Upper lobe of left lung (tissue), 6 donors: ENCODE data around the gene AKAP12. TPM values are rescaled to one million over a fixed set of nuclear protein-coding genes. Genes with fewer than 3 reads are reported as not detected.
A peak's percentile ranks its signal among the peaks of the same experiment; 100 is the strongest.

Source experiments
- ATAC-seq, 2 donors: fragments of 200-7000 bp; cut with Tn5 transposase; one replicate each; pipeline ENCODE4 v1.9.1; 2022; ENCODE audit warnings: mild to moderate bottlenecking in 2 of 2, moderate library complexity in 2 of 2; ENCODE audit not compliant: low FRiP score in 2 of 2
- DNase-seq, 2 donors: peaks; one replicate each; pipeline ENCODE4 v3.0.0-alpha.2; 2019 to 2020
- H3K27ac ChIP-seq, 4 donors: fragments of 200-600 bp; sonication (generic); one replicate each; pipeline ENCODE4 v1.5.1; 2016 to 2019
- H3K27me3 ChIP-seq, 4 donors: fragments of 200-600 bp; sonication (generic); one replicate each; pipeline ENCODE4 v1.5.1; 2017 to 2019
- H3K36me3 ChIP-seq, 4 donors: fragments of 200-600 bp; sonication (generic); one replicate each; pipeline ENCODE4 v1.5.1; 2016 to 2019
- H3K4me1 ChIP-seq, 4 donors: fragments of 200-600 bp; sonication (generic); one replicate each; pipeline ENCODE4 v1.5.1; 2018 to 2019
- H3K4me3 ChIP-seq, 4 donors: fragments of 200-600 bp; sonication (generic); one replicate each; pipeline ENCODE4 v1.5.1; 2017 to 2019; ENCODE audit warnings: mild to moderate bottlenecking in 2 of 4, moderate library complexity in 1 of 4
- H3K9me3 ChIP-seq, 4 donors: fragments of 200-600 bp; sonication (generic); one replicate each; pipeline ENCODE4 v1.5.1; 2018 to 2019
- EP300 ChIP-seq, 4 donors: sonication (generic); formaldehyde crosslinking; IDR thresholded peaks; one replicate each; pipeline ENCODE4 v1.5.1; 2017; ENCODE audit warnings: antibody characterized with exemption in 4 of 4, control low read depth in 2 of 4
- POLR2A ChIP-seq, 4 donors: fragments of 450-650 bp; IDR thresholded peaks; one replicate each; pipeline ENCODE4 v1.5.1; 2016 to 2017; ENCODE audit warnings: antibody characterized with exemption in 4 of 4, mild to moderate bottlenecking in 2 of 4
- POLR2AphosphoS5 ChIP-seq, 2 donors: sonication (generic); formaldehyde crosslinking; IDR thresholded peaks; one replicate each; pipeline ENCODE4 v1.5.1; 2017; ENCODE audit warnings: antibody characterized with exemption in 2 of 2
- WGBS, 2 donors: methylation state at CpG; one replicate each; pipeline ENCODE4 v1.1.5; 2017 to 2018; 5-methylcytosine and 5-hydroxymethylcytosine counted together
- total RNA-seq, 6 donors: library from RNA; depleted of rRNA in 4 of 6; stranded (reverse); fragments of >200 nt in 4 of 6; gene quantifications; one replicate each; pipeline versions ENCODE4 v1.1.0 to v1.2.1, GENCODE V29; 2016 to 2021
- TF ChIP-seq, protein P1 (sequence below), 6 experiments: fragments of 450-650 bp in 4 of 6; fragments of 200-600 bp in 2 of 6; sonication (generic) in 2 of 6; IDR thresholded peaks; one replicate each; pipeline ENCODE4 v1.5.1; 2016 to 2019; ENCODE audit warnings: antibody characterized with exemption in 6 of 6
- donor health status: DM: no; HTN: no; CAD: no; lungs with moderate emphysema.
- donor health status: DM: no; HTN: yes; CAD: no; lungs with severe emphysema.

The AKAP12 gene
- total RNA-seq, 6 donors from 2014 or later: 17.7 to 67.7 (median 37.7) TPM

- TF ChIP-seq POLR2A (IDR thresholded peaks at IDR 0.05) (no peak), EP300 (IDR thresholded peaks at IDR 0.05) (no peak), POLR2AphosphoS5 (IDR thresholded peaks at IDR 0.05) (no peak)
- H3K36me3 ChIP-seq: no peaks in the 10 kb centered on the region
- H3K27me3 ChIP-seq: no peaks in the 10 kb centered on the region
- ATAC-seq (no peak), DNase-seq (no peak)
- no peak overlapping the region for H3K27ac ChIP-seq
- H3K4me3 ChIP-seq: no peak overlapping the region
- WGBS, 2 donors: 89 to 95% methylated on average over 4 of the region's 4 CpGs
- H3K4me1 ChIP-seq: peaks cover 0 to 7% (median 0%) of the 10 kb centered on the region in 4 donors
- peaks cover 0 to 3% (median 1%) of the 10 kb centered on the region in 4 donors for H3K9me3 ChIP-seq
These were observed 33.8 kb upstream of the AKAP12 start for GRCh38 chr6:151205721-151206600.

GRCh38 chr6:151207674-151208073 is 32.1 kb upstream of the AKAP12 start:
- ATAC-seq (no peak), DNase-seq (no peak)
- no peak overlapping the region for H3K4me3 ChIP-seq
- no peaks in the 10 kb centered on the region for H3K36me3 ChIP-seq
- no peaks in the 10 kb centered on the region for H3K27me3 ChIP-seq
- TF ChIP-seq EP300 (IDR thresholded peaks at IDR 0.05): no peak
- H3K4me1 ChIP-seq: peaks cover 0 to 7% (median 0%) of the 10 kb centered on the region in 4 donors
- WGBS, 2 donors: 90 to 93% methylated on average over 2 of the region's 2 CpGs
- peaks cover 0 to 6% (median 1%) of the 10 kb centered on the region in 4 donors for H3K9me3 ChIP-seq
- no peak overlapping the region for H3K27ac ChIP-seq

DNA sequence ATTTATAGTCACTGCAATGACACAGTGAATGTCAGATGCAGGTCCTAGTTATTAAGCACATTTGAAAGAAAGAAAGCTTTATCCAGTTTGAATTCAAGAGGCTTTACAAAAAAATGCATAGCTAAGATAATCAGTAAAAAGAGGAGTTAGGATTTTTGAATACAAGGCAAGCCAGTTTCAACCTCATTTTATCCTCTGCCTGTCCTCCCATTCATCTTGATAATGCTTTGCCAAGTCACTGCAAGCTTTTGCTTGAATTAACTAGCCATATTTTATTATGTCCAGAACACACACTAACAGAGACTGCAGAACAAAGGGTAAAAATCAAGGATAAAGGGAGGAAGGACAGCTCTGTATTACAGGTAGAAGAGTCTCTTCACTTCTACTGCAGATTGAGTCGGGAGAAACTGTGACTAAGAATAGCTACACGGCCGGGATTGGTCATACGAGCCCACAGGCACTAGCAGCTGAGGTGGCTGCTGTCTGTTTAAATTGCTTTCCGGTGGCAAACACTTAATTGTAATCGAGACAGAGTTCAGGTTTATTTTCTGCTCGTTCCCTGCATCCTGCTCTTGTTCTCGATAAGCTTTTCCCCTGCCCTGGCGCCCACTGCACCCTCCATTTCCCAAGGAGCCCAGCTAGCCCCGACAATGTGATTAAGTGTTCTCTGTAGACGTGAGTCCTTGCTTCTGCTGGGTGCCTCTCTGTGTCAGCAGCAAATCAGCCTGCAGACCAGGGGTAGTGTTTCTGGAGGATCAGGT is 30.5 kb upstream of the AKAP12 start:
- no peaks in the 10 kb centered on the region for H3K36me3 ChIP-seq
- no peaks in the 10 kb centered on the region for H3K27me3 ChIP-seq
- DNase-seq (no peak), ATAC-seq (peak in 1 of 2 donors; percentile 38)
- whole genome bisulfite sequencing, 2 donors: 30 to 31% methylated on average over 11 of the region's 11 CpGs
- H3K4me1 ChIP-seq: peaks cover 0 to 7% (median 0%) of the 10 kb centered on the region in 4 donors
- TF ChIP-seq, protein P1, sequence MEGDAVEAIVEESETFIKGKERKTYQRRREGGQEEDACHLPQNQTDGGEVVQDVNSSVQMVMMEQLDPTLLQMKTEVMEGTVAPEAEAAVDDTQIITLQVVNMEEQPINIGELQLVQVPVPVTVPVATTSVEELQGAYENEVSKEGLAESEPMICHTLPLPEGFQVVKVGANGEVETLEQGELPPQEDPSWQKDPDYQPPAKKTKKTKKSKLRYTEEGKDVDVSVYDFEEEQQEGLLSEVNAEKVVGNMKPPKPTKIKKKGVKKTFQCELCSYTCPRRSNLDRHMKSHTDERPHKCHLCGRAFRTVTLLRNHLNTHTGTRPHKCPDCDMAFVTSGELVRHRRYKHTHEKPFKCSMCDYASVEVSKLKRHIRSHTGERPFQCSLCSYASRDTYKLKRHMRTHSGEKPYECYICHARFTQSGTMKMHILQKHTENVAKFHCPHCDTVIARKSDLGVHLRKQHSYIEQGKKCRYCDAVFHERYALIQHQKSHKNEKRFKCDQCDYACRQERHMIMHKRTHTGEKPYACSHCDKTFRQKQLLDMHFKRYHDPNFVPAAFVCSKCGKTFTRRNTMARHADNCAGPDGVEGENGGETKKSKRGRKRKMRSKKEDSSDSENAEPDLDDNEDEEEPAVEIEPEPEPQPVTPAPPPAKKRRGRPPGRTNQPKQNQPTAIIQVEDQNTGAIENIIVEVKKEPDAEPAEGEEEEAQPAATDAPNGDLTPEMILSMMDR (IDR thresholded peaks at IDR 0.05): no peak
- no peak for TF ChIP-seq EP300 (IDR thresholded peaks at IDR 0.05)
- TF ChIP-seq POLR2AphosphoS5 (IDR thresholded peaks at IDR 0.05): no peak
- TF ChIP-seq POLR2A (IDR thresholded peaks at IDR 0.05): no peak
- H3K27ac ChIP-seq: no peak overlapping the region
- peaks cover 0 to 6% (median 1%) of the 10 kb centered on the region in 4 donors for H3K9me3 ChIP-seq
- H3K4me3 ChIP-seq: peak overlapping the region in 1 of 4 donors; percentile 3

GRCh38 chr6:151211075-151211474 is 28.7 kb upstream of the AKAP12 start:
- Histone ChIP-seq H3K9me3 (peaks cover 0 to 6% (median 1%) of the 10 kb centered on the region in 4 donors), H3K27ac (no peak overlapping the region), H3K27me3 (no peaks in the 10 kb centered on the region), H3K4me3 (no peak overlapping the region), H3K36me3 (no peaks in the 10 kb centered on the region), H3K4me1 (peaks cover 0 to 7% (median 0%) of the 10 kb centered on the region in 4 donors)
- 83 to 92% methylated on average over 1 of the region's 1 CpG for WGBS, 2 donors
- TF ChIP-seq POLR2AphosphoS5 (IDR thresholded peaks at IDR 0.05): no peak
- TF ChIP-seq, protein P1 (IDR thresholded peaks at IDR 0.05): no peak
- TF ChIP-seq EP300 (IDR thresholded peaks at IDR 0.05): no peak
- TF ChIP-seq POLR2A (IDR thresholded peaks at IDR 0.05): no peak
- no peak for ATAC-seq
- no peak for DNase-seq

GRCh38 chr6:151213352-151213751 is 26.4 kb upstream of the AKAP12 start:
- Histone ChIP-seq H3K27ac (no peak overlapping the region), H3K4me3 (no peak overlapping the region), H3K27me3 (no peaks in the 10 kb centered on the region), H3K9me3 (peaks cover 0 to 6% (median 1%) of the 10 kb centered on the region in 4 donors), H3K4me1 (peaks cover 0 to 7% (median 0%) of the 10 kb centered on the region in 4 donors), H3K36me3 (no peaks in the 10 kb centered on the region)
- ATAC-seq (no peak), DNase-seq (no peak)
- 97 to 99% methylated on average over 5 of the region's 5 CpGs for WGBS, 2 donors
- no peak for TF ChIP-seq EP300 (IDR thresholded peaks at IDR 0.05)
- TF ChIP-seq POLR2A (IDR thresholded peaks at IDR 0.05): no peak

GRCh38 chr6:151215999-151216398 is 23.8 kb upstream of the AKAP12 start:
- ATAC-seq: no peak
- Histone ChIP-seq H3K4me1 (no peaks in the 10 kb centered on the region), H3K9me3 (peaks cover 0 to 3% (median 0%) of the 10 kb centered on the region in 4 donors), H3K36me3 (no peaks in the 10 kb centered on the region), H3K4me3 (no peak overlapping the region), H3K27me3 (no peaks in the 10 kb centered on the region), H3K27ac (no peak overlapping the region)
- no peak for TF ChIP-seq POLR2A (IDR thresholded peaks at IDR 0.05)
- TF ChIP-seq POLR2AphosphoS5 (IDR thresholded peaks at IDR 0.05): no peak
- TF ChIP-seq, protein P1 (IDR thresholded peaks at IDR 0.05): no peak
- TF ChIP-seq EP300 (IDR thresholded peaks at IDR 0.05): no peak
- 88 to 96% methylated on average over 2 of the region's 2 CpGs for WGBS, 2 donors
- peak in 1 of 2 donors; percentile 33 for DNase-seq
